Smooth muscle cell (in vitro differentiated cells): ENCODE measurements around the gene HPSE. TPM values are rescaled to one million over a fixed set of nuclear protein-coding genes. Genes with fewer than 3 reads are reported as not detected.

Experiments used
- DNase-seq: peaks from one replicate; lab custom pipeline; 2025; ENCODE audit not compliant: unreplicated experiment; lab: John Stamatoyannopoulos, UW
- H2AFZ ChIP-seq: fragments of 200-600 bp; sonication (generic); 2 replicates; pipeline ENCODE4 v1.6.0; 2016; ENCODE audit warnings: antibody characterized with exemption, low read depth, mild to moderate bottlenecking
- H3F3A ChIP-seq: fragments of 200-600 bp; sonication (generic); 2 replicates; pipeline ENCODE4 v1.6.0; 2017; ENCODE audit warnings: antibody characterized with exemption, low read depth
- H3K27ac ChIP-seq: fragments of 200-600 bp; sonication (generic); 2 replicates; pipeline ENCODE4 v1.5.1; 2016; ENCODE audit warnings: low read depth, mild to moderate bottlenecking
- H3K27me3 ChIP-seq: fragments of 200-600 bp; sonication (generic); 2 replicates; pipeline ENCODE4 v1.6.1; 2016; ENCODE audit warnings: low read depth, mild to moderate bottlenecking
- H3K36me3 ChIP-seq: fragments of 200-600 bp; sonication (generic); 2 replicates; pipeline ENCODE4 v1.5.1; 2016; ENCODE audit warnings: low read depth
- H3K4me1 ChIP-seq: fragments of 200-600 bp; sonication (generic); 2 replicates; pipeline ENCODE4 v1.5.1; 2016; ENCODE audit warnings: low read depth
- H3K4me2 ChIP-seq: fragments of 200-600 bp; sonication (generic); 2 replicates; pipeline ENCODE4 v1.6.0; 2016; ENCODE audit warnings: mild to moderate bottlenecking
- H3K4me3 ChIP-seq: fragments of 200-600 bp; sonication (generic); 2 replicates; pipeline ENCODE4 v1.5.1; 2016; ENCODE audit warnings: mild to moderate bottlenecking
- H3K79me2 ChIP-seq: fragments of 200-600 bp; sonication (generic); 2 replicates; pipeline ENCODE4 v1.6.0; 2016; ENCODE audit warnings: low read depth, mild to moderate bottlenecking
- H3K9ac ChIP-seq: fragments of 200-600 bp; sonication (generic); 2 replicates; pipeline ENCODE4 v1.6.0; 2016; ENCODE audit warnings: low read depth
- H3K9me3 ChIP-seq: fragments of 200-600 bp; sonication (generic); replicated peaks from 2 replicates; pipeline ENCODE4 v1.5.1; 2016; ENCODE audit warnings: low read depth
- H4K20me1 ChIP-seq: fragments of 200-600 bp; sonication (generic); 2 replicates; pipeline ENCODE4 v1.6.0; 2016; ENCODE audit warnings: low read depth
- WGBS: methylation state at CpG from one replicate; pipeline ENCODE4 v1.1.7; 2016; ENCODE audit warnings: low lambda C conversion rate; 5-methylcytosine and 5-hydroxymethylcytosine counted together
- polyA plus RNA-seq: library from polyadenylated mRNA; unstranded; fragments of >200 nt; fragmentation: Nextera tagmentation; extraction: Ambion mirVana; gene quantifications from 2 replicates; pipeline ENCODE4 v1.2.1, GENCODE V29; 2016
- total RNA-seq: library from RNA; depleted of rRNA; stranded (reverse); fragments of >200 nt; gene quantifications from 2 replicates; pipeline ENCODE4 v1.2.3, GENCODE V29; 2014
- TF ChIP-seq, protein P1 (sequence below): fragments of 200-600 bp; sonication (generic); IDR thresholded peaks from 2 replicates; pipeline ENCODE4 v1.5.1; 2017; ENCODE audit warnings: borderline replicate concordance, mild to moderate bottlenecking, antibody characterized with exemption; ENCODE audit not compliant: insufficient read depth, poor library complexity, severe bottlenecking

Gene HPSE
- total and polyA plus RNA-seq, 2 experiments from 2014 or later, result 0.50 to 1.3 TPM

DNA sequence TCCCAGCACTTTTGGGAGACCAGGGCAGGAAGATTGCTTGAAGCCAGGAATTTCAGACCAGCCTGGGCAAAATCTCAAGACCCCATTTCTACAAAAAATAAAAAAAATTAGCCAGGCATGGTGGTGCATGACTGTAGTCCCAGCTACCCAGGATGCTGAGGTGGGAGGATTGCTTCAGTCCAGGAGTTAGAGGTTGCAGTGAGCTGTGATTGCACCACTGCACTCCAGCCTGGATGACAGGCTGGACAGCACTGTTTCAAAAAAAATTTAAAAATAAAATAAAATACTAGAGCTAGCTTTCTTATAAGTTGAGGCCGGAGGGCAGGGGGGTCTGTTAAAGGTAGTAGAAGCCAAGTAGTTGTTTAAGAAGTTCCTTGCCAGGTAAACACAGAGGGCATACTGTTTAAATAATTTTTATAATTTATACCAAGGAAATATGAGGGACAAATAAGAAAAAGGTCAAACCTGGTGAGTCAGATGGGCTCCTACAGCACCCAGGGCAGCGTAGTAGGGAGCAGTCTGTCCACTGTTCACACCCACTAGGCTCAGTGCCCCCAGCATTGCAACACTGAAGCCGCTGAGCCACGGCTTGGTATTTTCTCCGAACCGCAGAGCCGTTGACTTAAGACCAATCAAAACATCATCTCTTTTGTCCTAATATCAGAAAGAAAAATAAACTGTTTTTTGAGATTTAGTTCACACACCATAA, 67.4 kb downstream of the HPSE start:
- no peaks in the 10 kb centered on the region for H3K36me3 ChIP-seq
- peak overlapping the region; percentile 49 for H3K27ac ChIP-seq
- H3K79me2 ChIP-seq, result no peaks in the 10 kb centered on the region
- H3K9me3 ChIP-seq, result no peaks in the 10 kb centered on the region
- H3K9ac ChIP-seq, result no peak overlapping the region
- 60% methylated on average over 7 of the region's 7 CpGs for WGBS
- no peak for DNase-seq
- no peak overlapping the region for H3K4me3 ChIP-seq
- TF ChIP-seq, protein P1, sequence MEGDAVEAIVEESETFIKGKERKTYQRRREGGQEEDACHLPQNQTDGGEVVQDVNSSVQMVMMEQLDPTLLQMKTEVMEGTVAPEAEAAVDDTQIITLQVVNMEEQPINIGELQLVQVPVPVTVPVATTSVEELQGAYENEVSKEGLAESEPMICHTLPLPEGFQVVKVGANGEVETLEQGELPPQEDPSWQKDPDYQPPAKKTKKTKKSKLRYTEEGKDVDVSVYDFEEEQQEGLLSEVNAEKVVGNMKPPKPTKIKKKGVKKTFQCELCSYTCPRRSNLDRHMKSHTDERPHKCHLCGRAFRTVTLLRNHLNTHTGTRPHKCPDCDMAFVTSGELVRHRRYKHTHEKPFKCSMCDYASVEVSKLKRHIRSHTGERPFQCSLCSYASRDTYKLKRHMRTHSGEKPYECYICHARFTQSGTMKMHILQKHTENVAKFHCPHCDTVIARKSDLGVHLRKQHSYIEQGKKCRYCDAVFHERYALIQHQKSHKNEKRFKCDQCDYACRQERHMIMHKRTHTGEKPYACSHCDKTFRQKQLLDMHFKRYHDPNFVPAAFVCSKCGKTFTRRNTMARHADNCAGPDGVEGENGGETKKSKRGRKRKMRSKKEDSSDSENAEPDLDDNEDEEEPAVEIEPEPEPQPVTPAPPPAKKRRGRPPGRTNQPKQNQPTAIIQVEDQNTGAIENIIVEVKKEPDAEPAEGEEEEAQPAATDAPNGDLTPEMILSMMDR, result no peak
- H3K4me2 ChIP-seq, result peak overlapping the region; percentile 43
- no peaks in the 10 kb centered on the region for H3K27me3 ChIP-seq
- peaks cover 12% of the 10 kb centered on the region for H3K4me1 ChIP-seq
- H2AFZ ChIP-seq, result no peak overlapping the region
- H4K20me1 ChIP-seq, result no peaks in the 10 kb centered on the region
- peaks cover 4% of the 10 kb centered on the region for H3F3A ChIP-seq

- Histone ChIP-seq H3K9me3 (no peaks in the 10 kb centered on the region), H3K27ac (peak overlapping the region; percentile 49), H3K4me1 (peaks cover 12% of the 10 kb centered on the region), H3K79me2 (no peaks in the 10 kb centered on the region), H3K4me3 (no peak overlapping the region), H3K4me2 (peak overlapping the region; percentile 43), H3K9ac (no peak overlapping the region), H3K27me3 (no peaks in the 10 kb centered on the region), H3K36me3 (no peaks in the 10 kb centered on the region), H4K20me1 (no peaks in the 10 kb centered on the region), H2AFZ (no peak overlapping the region), H3F3A (peaks cover 4% of the 10 kb centered on the region)
- WGBS, result 43% methylated on average over 1 of the region's 1 CpG
- no peak for DNase-seq
- TF ChIP-seq, protein P1, result no peak
Measured at GRCh38 chr4:83266689-83267088, 68.0 kb downstream of the HPSE start.

DNA sequence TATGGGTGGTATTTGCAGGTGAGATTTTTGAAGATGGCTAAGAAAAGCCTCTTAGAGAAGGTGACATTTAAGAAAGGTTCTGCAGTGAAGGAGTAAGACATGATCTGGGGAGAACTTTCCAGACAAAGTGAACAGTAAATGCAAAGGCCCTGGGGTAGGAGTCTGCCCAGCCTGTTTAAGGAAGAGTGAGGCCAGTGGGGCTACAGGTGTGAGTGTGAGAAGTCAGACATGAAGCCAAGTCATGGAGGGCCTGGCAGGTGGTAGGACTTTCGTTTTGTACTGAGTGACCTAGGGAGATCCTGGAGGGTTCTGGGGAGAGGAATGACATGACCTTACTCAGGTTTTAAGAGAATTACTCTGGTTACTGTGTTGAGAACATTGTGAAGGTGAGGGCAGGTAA, 71.5 kb downstream of the HPSE start:
- Histone ChIP-seq H4K20me1 (no peaks in the 10 kb centered on the region), H3K4me2 (no peak overlapping the region), H3K27ac (no peak overlapping the region), H3K36me3 (no peaks in the 10 kb centered on the region), H3K9me3 (no peaks in the 10 kb centered on the region), H3K79me2 (no peaks in the 10 kb centered on the region), H3F3A (peaks cover 2% of the 10 kb centered on the region), H3K4me1 (no peaks in the 10 kb centered on the region), H3K4me3 (no peak overlapping the region), H3K9ac (no peak overlapping the region), H2AFZ (no peak overlapping the region), H3K27me3 (no peaks in the 10 kb centered on the region)
- 93% methylated on average over 1 of the region's 1 CpG for WGBS
- TF ChIP-seq, protein P1, result no peak
- no peak for DNase-seq

GRCh38 chr4:83262682-83263081, 72.0 kb downstream of the HPSE start:
- Histone ChIP-seq H3K9ac (no peak overlapping the region), H3K4me2 (no peak overlapping the region), H3F3A (no peaks in the 10 kb centered on the region), H2AFZ (no peak overlapping the region), H3K27ac (no peak overlapping the region), H3K27me3 (no peaks in the 10 kb centered on the region), H4K20me1 (no peaks in the 10 kb centered on the region), H3K4me3 (no peak overlapping the region), H3K79me2 (no peaks in the 10 kb centered on the region), H3K4me1 (no peaks in the 10 kb centered on the region), H3K9me3 (no peaks in the 10 kb centered on the region), H3K36me3 (no peaks in the 10 kb centered on the region)
- 89% methylated on average over 2 of the region's 2 CpGs for WGBS
- no peak for DNase-seq
- TF ChIP-seq, protein P1, result no peak
